GM10266 (cell line): ENCODE data around the gene TRAPPC2.
A peak's percentile ranks its signal among the peaks of the same experiment; 100 is the strongest.
"Not testable (repeated sequence)": the region's sequence is repeated elsewhere in the genome, so short reads cannot be mapped to it uniquely, and the experiment has no call there.

Experiments used
- DNase-seq: peaks from one replicate; pipeline ENCODE4 v3.0.0; 2012; ENCODE audit errors: extremely low spot score
- TF ChIP-seq, protein P1 (sequence below): IDR thresholded peaks from 2 replicates; pipeline ENCODE4 v1.5.1; 2012; ENCODE audit warnings: mild to moderate bottlenecking, low read depth; ENCODE audit not compliant: control insufficient read depth, insufficient read depth; ENCODE audit errors: missing control alignments

The TRAPPC2 gene

DNA sequence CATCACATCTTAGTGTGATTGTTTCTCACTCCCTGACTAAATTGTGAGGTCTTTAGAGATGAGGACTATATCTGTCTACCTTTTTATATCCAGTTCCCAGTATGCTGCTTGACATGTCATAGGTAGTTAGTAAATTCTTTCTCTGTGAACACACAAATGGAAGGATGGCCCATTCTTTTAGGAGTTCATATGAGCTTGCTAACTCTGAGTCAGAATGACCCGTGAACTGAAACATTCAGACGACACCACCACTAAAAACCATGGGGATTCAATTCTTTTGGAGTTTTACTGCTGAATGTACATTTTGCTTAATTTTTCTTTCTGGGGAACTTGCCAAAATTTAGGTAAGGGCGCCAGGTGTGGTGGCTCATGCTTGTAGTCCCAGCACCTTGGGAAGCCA lies 14.1 kb upstream of the TRAPPC2 start:
- TF ChIP-seq, protein P1, sequence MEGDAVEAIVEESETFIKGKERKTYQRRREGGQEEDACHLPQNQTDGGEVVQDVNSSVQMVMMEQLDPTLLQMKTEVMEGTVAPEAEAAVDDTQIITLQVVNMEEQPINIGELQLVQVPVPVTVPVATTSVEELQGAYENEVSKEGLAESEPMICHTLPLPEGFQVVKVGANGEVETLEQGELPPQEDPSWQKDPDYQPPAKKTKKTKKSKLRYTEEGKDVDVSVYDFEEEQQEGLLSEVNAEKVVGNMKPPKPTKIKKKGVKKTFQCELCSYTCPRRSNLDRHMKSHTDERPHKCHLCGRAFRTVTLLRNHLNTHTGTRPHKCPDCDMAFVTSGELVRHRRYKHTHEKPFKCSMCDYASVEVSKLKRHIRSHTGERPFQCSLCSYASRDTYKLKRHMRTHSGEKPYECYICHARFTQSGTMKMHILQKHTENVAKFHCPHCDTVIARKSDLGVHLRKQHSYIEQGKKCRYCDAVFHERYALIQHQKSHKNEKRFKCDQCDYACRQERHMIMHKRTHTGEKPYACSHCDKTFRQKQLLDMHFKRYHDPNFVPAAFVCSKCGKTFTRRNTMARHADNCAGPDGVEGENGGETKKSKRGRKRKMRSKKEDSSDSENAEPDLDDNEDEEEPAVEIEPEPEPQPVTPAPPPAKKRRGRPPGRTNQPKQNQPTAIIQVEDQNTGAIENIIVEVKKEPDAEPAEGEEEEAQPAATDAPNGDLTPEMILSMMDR: no peak
- no peak for DNase-seq

DNA sequence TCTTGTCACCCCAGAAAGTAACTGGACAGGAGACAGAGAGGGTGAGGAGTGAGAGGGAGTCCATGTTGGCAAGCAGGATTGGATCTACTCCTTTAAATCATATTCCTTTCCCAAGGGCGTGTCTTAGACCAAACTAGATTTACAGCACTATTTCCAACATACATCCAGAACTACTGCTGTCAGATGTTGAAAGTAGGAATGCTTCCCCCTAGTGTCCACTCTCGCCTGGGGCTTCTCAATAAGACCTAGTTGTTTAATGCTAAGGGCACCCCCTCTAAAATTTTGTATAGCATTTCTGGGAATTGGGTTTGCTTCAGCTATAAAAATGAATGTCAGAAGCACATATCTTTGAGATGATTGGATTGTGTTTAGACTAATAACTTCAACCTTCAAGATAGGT lies 13.4 kb upstream of the TRAPPC2 start:
- DNase-seq: no peak
- TF ChIP-seq, protein P1: peak; percentile 39

DNA sequence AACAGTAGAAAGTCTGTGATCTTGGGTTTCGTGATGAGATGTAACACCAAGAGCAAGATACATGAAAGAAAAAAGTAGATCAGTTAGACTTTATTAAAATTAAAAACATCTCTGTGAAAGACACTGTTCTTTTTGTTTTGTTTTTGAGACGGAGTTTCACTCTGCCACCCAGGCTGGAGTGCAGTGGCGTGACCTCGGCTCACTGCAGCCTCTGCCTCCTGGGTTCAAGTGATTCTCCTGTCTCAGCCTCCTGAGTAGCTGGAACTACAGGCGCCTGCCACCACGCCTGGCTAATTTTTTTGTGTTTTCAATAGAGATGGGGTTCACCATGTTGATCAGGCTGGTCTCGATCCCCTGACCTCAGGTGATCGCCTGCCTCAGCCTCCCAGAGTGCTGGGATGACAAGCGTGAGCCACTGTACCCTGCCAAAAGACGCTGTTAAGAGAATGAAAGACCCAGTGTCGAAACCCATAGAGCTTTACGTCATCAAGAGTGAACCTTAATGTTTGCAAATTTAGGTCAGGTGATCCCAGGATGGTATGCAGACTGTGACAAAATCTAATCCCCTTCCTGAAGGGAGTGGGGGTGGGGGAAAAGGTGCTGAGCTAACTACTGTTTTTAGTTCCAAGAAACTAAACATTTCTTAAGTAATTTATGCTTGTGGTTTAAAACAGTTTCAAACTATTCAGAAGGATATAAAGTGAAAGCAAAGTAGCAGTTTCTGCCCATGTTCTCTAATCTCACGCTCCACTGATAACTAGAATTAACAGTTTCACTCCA lies 8.2 kb upstream of the TRAPPC2 start:
- peak; percentile 50 for DNase-seq
- TF ChIP-seq, protein P1: no peak

DNA sequence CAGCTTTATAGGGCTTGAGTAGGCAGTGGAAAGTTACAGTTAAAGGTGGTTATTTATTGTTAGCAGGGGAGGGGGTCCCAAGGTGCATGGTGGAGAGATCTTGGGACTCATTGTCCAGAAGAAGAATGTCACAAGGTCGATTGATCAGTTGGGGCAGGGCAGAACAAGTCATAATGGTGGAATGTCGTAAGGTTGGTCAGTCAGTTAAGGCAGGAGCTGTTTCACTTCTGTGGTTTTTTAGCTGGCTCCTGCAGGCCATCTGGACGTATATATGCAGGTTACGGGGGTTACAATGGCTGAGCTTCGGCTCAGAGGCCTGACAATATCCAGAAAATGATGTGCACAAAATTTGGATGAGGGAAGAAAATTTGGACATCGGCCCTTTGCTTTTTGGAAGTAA lies 7.3 kb upstream of the TRAPPC2 start:
- TF ChIP-seq, protein P1: no peak
- no peak for DNase-seq

DNA sequence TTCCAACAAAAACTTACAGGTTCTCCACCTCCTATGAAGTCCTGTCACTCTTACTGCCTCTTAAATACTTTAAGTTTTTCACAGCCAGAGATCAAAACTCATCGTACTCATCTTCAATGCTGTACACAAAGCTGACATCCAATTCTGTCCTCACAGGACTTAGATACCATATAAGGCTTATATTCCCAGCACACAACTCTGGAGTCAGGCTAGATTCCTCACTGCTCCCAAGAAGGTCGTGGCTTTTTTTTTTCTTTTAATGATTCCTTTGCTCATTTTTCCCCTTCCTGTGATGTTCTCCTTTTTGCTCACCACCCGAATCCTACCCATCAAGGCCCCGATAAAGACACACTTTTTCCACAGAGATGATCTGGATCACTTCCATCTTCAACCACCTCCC lies 914 bp downstream of the TRAPPC2 start:
- TF ChIP-seq, protein P1: no peak
- DNase-seq: no peak

DNA sequence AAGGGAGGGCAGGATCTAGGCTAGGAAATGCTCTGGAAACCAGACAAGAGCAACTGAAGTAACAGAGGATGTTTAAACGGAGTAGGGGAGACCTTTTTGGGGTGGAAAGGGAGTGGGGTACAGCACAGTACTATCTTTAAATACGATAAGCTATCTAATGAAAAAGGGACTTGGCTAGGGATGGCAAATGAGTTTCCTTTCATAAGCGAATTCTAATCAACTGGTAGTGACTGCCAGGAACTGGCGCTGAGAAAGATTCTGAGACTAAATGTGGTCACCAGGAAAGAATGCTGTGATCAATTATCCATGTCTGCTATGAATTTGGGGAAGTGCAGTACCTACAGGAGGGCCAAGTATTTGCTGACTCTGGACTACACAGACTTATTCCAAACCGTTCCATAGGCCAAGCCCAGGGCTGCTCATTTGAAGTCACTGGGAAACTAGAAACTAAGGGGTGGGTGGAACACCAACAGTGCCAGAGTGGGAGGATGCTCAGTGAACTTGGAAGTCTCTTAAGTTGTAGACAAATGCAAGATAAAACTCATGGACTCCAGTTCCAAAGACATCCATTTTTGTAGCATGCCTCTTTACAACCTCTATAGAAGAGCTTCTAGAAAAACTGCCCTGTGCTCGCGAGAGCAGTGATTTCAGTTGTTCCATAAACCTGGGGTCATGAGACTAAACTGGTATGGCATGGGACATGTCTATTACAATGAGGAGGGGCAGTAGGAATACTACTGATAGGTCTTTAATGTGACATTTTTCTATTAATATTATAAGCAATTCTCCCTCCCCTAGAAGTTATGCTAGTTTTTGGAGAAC lies 2.0 kb downstream of the TRAPPC2 start:
- TF ChIP-seq, protein P1: no peak
- DNase-seq: no peak

DNA sequence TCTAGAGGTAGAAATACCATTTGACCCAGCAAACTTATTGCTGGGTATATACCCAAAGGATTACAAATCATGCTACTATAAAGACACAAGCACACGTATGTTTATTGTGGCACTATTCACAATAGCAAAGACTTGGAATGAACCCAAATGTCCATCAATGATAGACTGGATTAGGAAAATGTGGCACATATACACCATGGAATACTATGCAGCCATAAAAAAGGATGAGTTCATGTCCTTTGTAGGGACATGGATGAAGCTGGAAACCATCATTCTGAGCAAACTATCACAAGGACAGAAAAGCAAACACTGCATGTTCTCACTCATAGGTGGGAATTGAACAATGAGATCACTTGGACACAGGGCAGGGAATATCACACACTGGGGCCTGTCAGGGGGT lies 3.9 kb downstream of the TRAPPC2 start:
- not testable (repeated sequence) for DNase-seq

DNA sequence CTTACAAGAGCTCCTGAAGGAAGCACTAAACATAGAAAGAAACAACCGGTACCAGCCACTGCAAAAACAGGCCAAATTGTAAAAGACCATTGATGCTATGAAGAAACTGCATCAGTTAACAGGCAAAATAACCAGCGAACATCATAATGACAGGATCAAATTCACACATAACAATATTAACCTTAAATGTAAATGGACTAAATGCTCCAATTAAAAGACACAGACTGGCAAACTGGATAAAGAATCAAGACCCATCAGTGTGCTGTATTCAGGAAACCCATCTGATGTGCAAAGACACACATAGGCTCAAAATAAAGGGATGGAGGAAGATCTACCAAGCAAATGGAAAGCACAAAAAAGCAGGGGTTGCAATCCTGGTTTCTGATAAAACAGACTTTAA lies 7.8 kb downstream of the TRAPPC2 start:
- DNase-seq: not testable (repeated sequence)

DNA sequence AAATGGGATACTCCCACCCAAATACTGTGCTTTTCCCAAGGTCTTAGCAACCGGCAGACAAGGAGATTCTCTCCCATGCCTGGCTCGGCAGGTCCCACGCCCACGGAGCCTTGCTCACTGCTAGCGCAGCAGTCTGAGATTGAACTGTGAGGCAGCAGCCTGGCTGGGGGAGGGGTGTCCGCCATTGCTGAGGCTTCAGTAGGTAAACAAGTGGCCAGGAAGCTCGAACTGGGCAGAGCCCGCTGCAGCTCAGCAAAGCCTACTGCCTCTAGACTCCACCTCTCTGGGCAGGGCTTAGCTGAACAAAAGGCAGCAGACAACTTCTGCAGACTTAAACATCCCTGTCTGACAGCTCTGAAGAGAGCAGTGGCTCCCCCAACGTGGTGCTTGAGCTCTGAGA lies 9.5 kb downstream of the TRAPPC2 start:
- DNase-seq: not testable (repeated sequence)
